ENCODE measurements around the gene IQGAP2.

Gene IQGAP2

DNA sequence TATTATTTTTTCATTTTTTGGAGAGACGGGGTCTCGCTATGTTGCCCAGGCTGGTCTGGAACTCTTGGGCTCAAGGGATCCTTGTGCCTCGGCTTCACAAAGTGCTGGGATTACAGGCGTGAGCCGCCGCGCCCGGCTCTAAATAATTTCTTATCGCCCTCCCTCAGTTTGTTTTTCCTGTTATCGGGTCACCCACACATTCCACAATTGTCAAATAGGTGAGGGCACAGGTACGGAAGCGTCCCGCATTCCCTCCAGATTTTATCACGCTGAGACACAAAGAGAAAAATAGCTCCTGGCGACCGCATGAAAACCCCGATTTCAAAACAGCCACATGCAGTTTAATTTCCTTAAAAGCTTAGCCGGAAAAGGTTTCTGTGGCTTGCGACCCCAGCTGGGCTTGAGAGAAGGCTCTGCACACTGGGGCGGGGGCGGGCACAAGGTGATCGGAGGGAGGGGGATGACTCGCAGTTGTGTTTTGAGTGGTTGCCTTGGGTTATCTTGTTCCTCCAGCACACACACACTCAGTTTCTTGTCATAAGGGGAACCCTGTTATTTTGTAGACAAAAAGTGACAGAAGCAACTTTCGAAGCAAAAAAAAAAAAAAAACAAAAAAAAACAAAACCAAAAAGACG is 717 bp upstream of the IQGAP2 start:
- H3K79me2 ChIP-seq (ENCODE audit: control insufficient read depth, insufficient read depth, low read length, poor library complexity) = no peaks in the 10 kb centered on the region
- peak; percentile 46 to 67 for DNase-seq
- no peak overlapping the region for H2BK120ac ChIP-seq (ENCODE audit: insufficient read depth, low read length, poor library complexity)
- H3K23ac ChIP-seq (ENCODE audit: low read length) = no peak overlapping the region
- no peak overlapping the region for H4K12ac ChIP-seq (ENCODE audit: low read depth, low read length)
- H3K18ac ChIP-seq (ENCODE audit: low read length) = no peak overlapping the region
- H2AK5ac ChIP-seq (ENCODE audit: low read length) = no peak overlapping the region
- peak overlapping the region; percentile 21 for H4K8ac ChIP-seq (ENCODE audit: low read depth, low read length)
- no peaks in the 10 kb centered on the region for H3K36me3 ChIP-seq (ENCODE audit: control insufficient read depth in 1 of 2, insufficient read depth in 2 of 2, low read length in 2 of 2)
- no CpG with 5 or more reads among the region's 25 CpGs for WGBS (ENCODE audit: extremely low coverage, insufficient coverage, insufficient read length)
- no peaks in the 10 kb centered on the region for H3K27me3 ChIP-seq (ENCODE audit: insufficient read depth, low read length)
- H3K4ac ChIP-seq (ENCODE audit: low read depth, low read length) = no peak overlapping the region
- no peak overlapping the region for H2BK12ac ChIP-seq (ENCODE audit: low read length)
- H3K27ac ChIP-seq (ENCODE audit: low read depth, low read length) = no peak overlapping the region
- no peak overlapping the region for H3K4me3 ChIP-seq (ENCODE audit: low read depth, low read length)
- no peaks in the 10 kb centered on the region for H3K4me1 ChIP-seq (ENCODE audit: control insufficient read depth in 1 of 2, insufficient read depth in 2 of 2, low read length in 2 of 2)
- no peak overlapping the region for H4K91ac ChIP-seq (ENCODE audit: low read depth, low read length)
- H3K14ac ChIP-seq (ENCODE audit: low read length) = no peak overlapping the region
- no peak overlapping the region for H2BK5ac ChIP-seq (ENCODE audit: low read depth, low read length, poor library complexity)
- no peak overlapping the region for H3K9ac ChIP-seq (ENCODE audit: low read length)
- peak overlapping the region; percentile 62 for H2AFZ ChIP-seq (ENCODE audit: insufficient read depth, low read length, poor library complexity)
- peak overlapping the region; percentile 92 for H3K4me2 ChIP-seq (ENCODE audit: low read length)
- no peaks in the 10 kb centered on the region for H3K79me1 ChIP-seq (ENCODE audit: low read length)
- H3K9me3 ChIP-seq (ENCODE audit: insufficient read depth, low read depth, low read length) = peaks cover 5% of the 10 kb centered on the region

DNA sequence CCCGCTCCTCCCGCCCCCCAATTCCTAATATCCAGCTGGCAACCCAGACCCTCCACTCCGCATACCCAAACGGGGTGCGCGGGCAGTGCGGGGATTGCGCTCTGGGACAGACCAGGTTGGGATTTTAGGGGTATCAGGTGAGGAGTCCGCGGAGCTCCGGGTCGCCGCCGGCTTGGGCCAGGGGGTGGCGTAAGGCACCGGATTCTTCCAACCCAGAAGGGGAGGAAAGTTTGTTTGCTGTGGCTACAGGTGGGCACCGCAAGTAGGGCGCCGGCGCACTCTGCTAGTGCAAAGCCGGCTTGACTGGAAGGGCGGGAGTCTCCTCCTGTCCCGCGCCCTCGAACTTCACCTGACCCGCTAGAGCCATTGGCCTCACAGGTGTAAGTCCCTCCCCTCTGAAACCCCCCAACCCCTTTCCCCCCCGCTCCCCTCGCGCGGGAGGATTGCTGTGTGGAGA is 709 bp downstream of the IQGAP2 start:
- H3K23ac ChIP-seq (ENCODE audit: low read length) = no peak overlapping the region
- H2BK5ac ChIP-seq (ENCODE audit: low read depth, low read length, poor library complexity) = no peak overlapping the region
- peak overlapping the region; percentile 84 for H3K4me3 ChIP-seq (ENCODE audit: low read depth, low read length)
- no peak overlapping the region for H4K8ac ChIP-seq (ENCODE audit: low read depth, low read length)
- no peak overlapping the region for H4K12ac ChIP-seq (ENCODE audit: low read depth, low read length)
- peaks cover 5% of the 10 kb centered on the region for H3K9me3 ChIP-seq (ENCODE audit: insufficient read depth, low read depth, low read length)
- H3K27ac ChIP-seq (ENCODE audit: low read depth, low read length) = no peak overlapping the region
- no peaks in the 10 kb centered on the region for H3K27me3 ChIP-seq (ENCODE audit: insufficient read depth, low read length)
- no peak overlapping the region for H3K14ac ChIP-seq (ENCODE audit: low read length)
- H2BK12ac ChIP-seq (ENCODE audit: low read length) = no peak overlapping the region
- no peak overlapping the region for H2AFZ ChIP-seq (ENCODE audit: insufficient read depth, low read length, poor library complexity)
- no peaks in the 10 kb centered on the region for H3K79me1 ChIP-seq (ENCODE audit: low read length)
- H3K36me3 ChIP-seq (ENCODE audit: control insufficient read depth in 1 of 2, insufficient read depth in 2 of 2, low read length in 2 of 2) = no peaks in the 10 kb centered on the region
- H3K18ac ChIP-seq (ENCODE audit: low read length) = no peak overlapping the region
- H2AK5ac ChIP-seq (ENCODE audit: low read length) = no peak overlapping the region
- no peak overlapping the region for H2BK120ac ChIP-seq (ENCODE audit: insufficient read depth, low read length, poor library complexity)
- no peak overlapping the region for H3K4ac ChIP-seq (ENCODE audit: low read depth, low read length)
- no peaks in the 10 kb centered on the region for H3K4me1 ChIP-seq (ENCODE audit: control insufficient read depth in 1 of 2, insufficient read depth in 2 of 2, low read length in 2 of 2)
- H4K91ac ChIP-seq (ENCODE audit: low read depth, low read length) = no peak overlapping the region
- H3K4me2 ChIP-seq (ENCODE audit: low read length) = peak overlapping the region; percentile 92
- H3K9ac ChIP-seq (ENCODE audit: low read length) = no peak overlapping the region
- WGBS (ENCODE audit: extremely low coverage, insufficient coverage, insufficient read length) = no CpG with 5 or more reads among the region's 30 CpGs
- H3K79me2 ChIP-seq (ENCODE audit: control insufficient read depth, insufficient read depth, low read length, poor library complexity) = no peaks in the 10 kb centered on the region
- DNase-seq = no peak

DNA sequence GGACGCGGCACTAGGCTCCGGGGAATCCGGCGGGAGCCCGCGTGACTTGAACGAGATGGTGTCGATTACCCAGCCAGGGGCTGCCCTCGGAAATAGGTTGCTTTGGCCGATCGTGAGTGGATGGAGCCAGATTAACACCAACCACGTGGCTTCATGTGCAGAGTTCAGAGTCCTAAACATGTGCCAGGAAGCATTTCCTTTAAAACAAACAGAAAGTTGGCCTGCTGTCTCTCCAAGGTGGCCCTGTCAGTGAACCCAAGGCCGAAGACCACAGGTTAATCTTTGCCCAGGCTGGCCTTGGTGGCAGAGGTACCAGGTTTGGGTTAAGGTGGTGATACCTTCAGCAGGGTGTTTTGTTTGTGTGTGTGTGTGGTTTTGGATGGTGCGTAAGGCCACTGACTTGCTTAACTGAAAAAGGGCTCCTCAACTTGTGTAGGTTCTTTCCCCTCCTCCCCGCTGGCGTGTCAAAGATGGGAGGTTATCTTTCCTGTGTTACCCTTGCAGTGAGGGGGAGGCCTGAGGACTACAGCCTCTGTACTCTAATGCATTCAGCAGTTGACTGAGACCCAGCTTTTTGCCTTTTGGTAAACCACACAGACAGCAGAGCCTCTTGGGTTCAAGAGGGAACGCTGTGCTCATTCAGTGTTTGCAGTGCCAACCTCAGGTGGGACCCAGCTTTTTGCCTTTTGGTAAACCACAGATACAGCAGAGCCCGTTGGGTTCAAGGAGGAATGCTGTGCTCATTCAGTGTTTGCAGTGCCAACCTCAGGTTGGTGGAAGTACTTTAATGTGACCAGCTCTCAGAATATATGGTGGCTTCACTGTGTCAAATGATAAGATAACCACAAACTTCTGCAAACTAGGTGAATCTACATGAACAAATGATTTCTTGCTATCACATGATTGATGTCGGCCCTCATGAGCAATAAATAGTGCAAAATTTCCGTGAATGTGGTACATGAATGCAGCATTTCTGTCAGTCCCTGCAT is 1.4 kb downstream of the IQGAP2 start:
- H3K4me2 ChIP-seq (ENCODE audit: low read length) = peak overlapping the region; percentile 92
- no peaks in the 10 kb centered on the region for H3K79me1 ChIP-seq (ENCODE audit: low read length)
- H4K91ac ChIP-seq (ENCODE audit: low read depth, low read length) = no peak overlapping the region
- H3K27ac ChIP-seq (ENCODE audit: low read depth, low read length) = no peak overlapping the region
- no peak overlapping the region for H4K8ac ChIP-seq (ENCODE audit: low read depth, low read length)
- H3K36me3 ChIP-seq (ENCODE audit: control insufficient read depth in 1 of 2, insufficient read depth in 2 of 2, low read length in 2 of 2) = no peaks in the 10 kb centered on the region
- H2AFZ ChIP-seq (ENCODE audit: insufficient read depth, low read length, poor library complexity) = no peak overlapping the region
- no peaks in the 10 kb centered on the region for H3K79me2 ChIP-seq (ENCODE audit: control insufficient read depth, insufficient read depth, low read length, poor library complexity)
- H2BK120ac ChIP-seq (ENCODE audit: insufficient read depth, low read length, poor library complexity) = no peak overlapping the region
- WGBS (ENCODE audit: extremely low coverage, insufficient coverage, insufficient read length) = no CpG with 5 or more reads among the region's 21 CpGs
- no peaks in the 10 kb centered on the region for H3K27me3 ChIP-seq (ENCODE audit: insufficient read depth, low read length)
- H2BK5ac ChIP-seq (ENCODE audit: low read depth, low read length, poor library complexity) = no peak overlapping the region
- H2BK12ac ChIP-seq (ENCODE audit: low read length) = no peak overlapping the region
- no peak overlapping the region for H4K12ac ChIP-seq (ENCODE audit: low read depth, low read length)
- no peak overlapping the region for H3K4ac ChIP-seq (ENCODE audit: low read depth, low read length)
- peaks cover 5% of the 10 kb centered on the region for H3K9me3 ChIP-seq (ENCODE audit: insufficient read depth, low read depth, low read length)
- no peak overlapping the region for H3K9ac ChIP-seq (ENCODE audit: low read length)
- DNase-seq = no peak
- no peak overlapping the region for H2AK5ac ChIP-seq (ENCODE audit: low read length)
- H3K4me1 ChIP-seq (ENCODE audit: control insufficient read depth in 1 of 2, insufficient read depth in 2 of 2, low read length in 2 of 2) = no peaks in the 10 kb centered on the region
- no peak overlapping the region for H3K23ac ChIP-seq (ENCODE audit: low read length)
- H3K18ac ChIP-seq (ENCODE audit: low read length) = no peak overlapping the region
- no peak overlapping the region for H3K14ac ChIP-seq (ENCODE audit: low read length)
- no peak overlapping the region for H3K4me3 ChIP-seq (ENCODE audit: low read depth, low read length)

DNA sequence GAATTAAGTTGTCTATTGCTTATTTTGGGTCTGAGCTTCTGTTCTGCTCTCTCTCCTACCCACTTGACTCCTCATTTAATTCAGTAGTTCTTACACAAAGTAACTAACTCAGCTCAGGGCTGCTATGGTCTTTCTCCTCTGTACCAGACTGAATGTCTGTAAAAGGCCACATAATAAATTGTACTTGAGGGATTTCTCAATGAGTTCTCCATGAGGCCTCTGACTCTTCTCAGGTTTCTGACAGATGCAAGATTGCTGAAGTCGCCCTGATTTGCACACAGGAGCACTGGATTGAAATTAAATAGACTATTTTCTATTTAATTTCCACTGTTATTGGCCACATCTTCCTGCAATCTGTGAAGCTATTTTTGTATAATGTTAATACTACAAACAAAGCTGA is 2.9 kb downstream of the IQGAP2 start:
- H4K8ac ChIP-seq (ENCODE audit: low read depth, low read length) = no peak overlapping the region
- no peak overlapping the region for H4K91ac ChIP-seq (ENCODE audit: low read depth, low read length)
- H2BK12ac ChIP-seq (ENCODE audit: low read length) = no peak overlapping the region
- H2AK5ac ChIP-seq (ENCODE audit: low read length) = no peak overlapping the region
- no peaks in the 10 kb centered on the region for H3K27me3 ChIP-seq (ENCODE audit: insufficient read depth, low read length)
- H3K14ac ChIP-seq (ENCODE audit: low read length) = no peak overlapping the region
- no peak overlapping the region for H3K9ac ChIP-seq (ENCODE audit: low read length)
- no peaks in the 10 kb centered on the region for H3K79me2 ChIP-seq (ENCODE audit: control insufficient read depth, insufficient read depth, low read length, poor library complexity)
- H2AFZ ChIP-seq (ENCODE audit: insufficient read depth, low read length, poor library complexity) = no peak overlapping the region
- no peak overlapping the region for H3K18ac ChIP-seq (ENCODE audit: low read length)
- no peak overlapping the region for H2BK120ac ChIP-seq (ENCODE audit: insufficient read depth, low read length, poor library complexity)
- peaks cover 5% of the 10 kb centered on the region for H3K9me3 ChIP-seq (ENCODE audit: insufficient read depth, low read depth, low read length)
- no peaks in the 10 kb centered on the region for H3K36me3 ChIP-seq (ENCODE audit: control insufficient read depth in 1 of 2, insufficient read depth in 2 of 2, low read length in 2 of 2)
- DNase-seq = no peak
- no peak overlapping the region for H3K4me2 ChIP-seq (ENCODE audit: low read length)
- no peak overlapping the region for H2BK5ac ChIP-seq (ENCODE audit: low read depth, low read length, poor library complexity)
- H3K4me1 ChIP-seq (ENCODE audit: control insufficient read depth in 1 of 2, insufficient read depth in 2 of 2, low read length in 2 of 2) = no peaks in the 10 kb centered on the region
- no peaks in the 10 kb centered on the region for H3K79me1 ChIP-seq (ENCODE audit: low read length)
- no peak overlapping the region for H3K4me3 ChIP-seq (ENCODE audit: low read depth, low read length)
- no CpG with 5 or more reads among the region's 1 CpG for WGBS (ENCODE audit: extremely low coverage, insufficient coverage, insufficient read length)
- no peak overlapping the region for H4K12ac ChIP-seq (ENCODE audit: low read depth, low read length)
- no peak overlapping the region for H3K4ac ChIP-seq (ENCODE audit: low read depth, low read length)
- H3K23ac ChIP-seq (ENCODE audit: low read length) = no peak overlapping the region
- no peak overlapping the region for H3K27ac ChIP-seq (ENCODE audit: low read depth, low read length)

Measured in trophoblast cell (in vitro differentiated cells and primary cell).